ENCODE measurements around the gene EPN3. TPM values are rescaled to one million over a fixed set of nuclear protein-coding genes. Genes with fewer than 3 reads are reported as not detected.

EPN3 gene
- total RNA-seq, 4 donors from 2014 or later = 99.2 to 174 (median 115) TPM

DNA sequence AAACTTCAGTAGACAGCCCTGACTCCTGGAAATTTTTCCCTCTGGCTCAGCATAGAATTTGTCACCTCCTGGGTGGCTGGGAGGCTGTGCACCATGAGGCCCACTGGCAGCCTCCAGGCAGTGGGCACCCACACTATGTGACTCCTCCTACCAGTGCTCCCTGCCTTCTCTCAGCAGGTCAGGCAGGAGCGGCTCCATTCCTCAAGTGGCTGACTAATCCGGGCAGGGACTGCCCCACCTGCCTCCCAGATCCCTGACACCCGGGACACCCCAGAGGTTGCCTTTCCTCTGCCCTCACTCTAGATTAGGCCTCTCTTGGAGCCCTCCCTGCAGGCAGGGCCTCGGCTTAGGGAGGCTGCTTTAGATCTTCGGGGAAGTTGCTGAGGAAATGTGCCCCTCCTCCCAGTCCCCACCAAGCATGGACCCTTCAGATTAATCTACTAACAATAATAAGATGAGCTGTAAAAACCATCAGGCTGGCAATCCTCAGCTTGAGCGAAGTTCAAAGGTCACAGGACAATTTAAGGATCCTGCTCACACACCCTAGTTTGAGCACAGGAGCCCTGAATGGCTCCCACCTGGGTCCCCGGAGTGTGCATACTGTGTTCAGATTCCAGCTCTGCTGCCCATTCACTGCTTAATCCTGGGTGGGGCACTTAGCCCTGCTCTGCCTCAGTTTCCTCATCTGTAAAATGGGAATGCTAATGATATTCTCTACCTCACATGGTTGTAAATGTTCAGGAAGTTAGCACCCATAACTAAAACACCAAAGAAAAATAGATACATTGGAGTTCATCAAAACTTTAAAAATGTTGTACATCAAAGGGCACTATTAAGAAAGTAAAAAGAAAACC lies 34.3 kb upstream of the EPN3 start:
- TF ChIP-seq, protein P1, sequence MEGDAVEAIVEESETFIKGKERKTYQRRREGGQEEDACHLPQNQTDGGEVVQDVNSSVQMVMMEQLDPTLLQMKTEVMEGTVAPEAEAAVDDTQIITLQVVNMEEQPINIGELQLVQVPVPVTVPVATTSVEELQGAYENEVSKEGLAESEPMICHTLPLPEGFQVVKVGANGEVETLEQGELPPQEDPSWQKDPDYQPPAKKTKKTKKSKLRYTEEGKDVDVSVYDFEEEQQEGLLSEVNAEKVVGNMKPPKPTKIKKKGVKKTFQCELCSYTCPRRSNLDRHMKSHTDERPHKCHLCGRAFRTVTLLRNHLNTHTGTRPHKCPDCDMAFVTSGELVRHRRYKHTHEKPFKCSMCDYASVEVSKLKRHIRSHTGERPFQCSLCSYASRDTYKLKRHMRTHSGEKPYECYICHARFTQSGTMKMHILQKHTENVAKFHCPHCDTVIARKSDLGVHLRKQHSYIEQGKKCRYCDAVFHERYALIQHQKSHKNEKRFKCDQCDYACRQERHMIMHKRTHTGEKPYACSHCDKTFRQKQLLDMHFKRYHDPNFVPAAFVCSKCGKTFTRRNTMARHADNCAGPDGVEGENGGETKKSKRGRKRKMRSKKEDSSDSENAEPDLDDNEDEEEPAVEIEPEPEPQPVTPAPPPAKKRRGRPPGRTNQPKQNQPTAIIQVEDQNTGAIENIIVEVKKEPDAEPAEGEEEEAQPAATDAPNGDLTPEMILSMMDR (IDR thresholded peaks at IDR 0.05) = no peak
- no peak for TF ChIP-seq POLR2A (IDR thresholded peaks at IDR 0.05)
- no peak for DNase-seq (ENCODE audit: low spot score in 2 of 2)

DNA sequence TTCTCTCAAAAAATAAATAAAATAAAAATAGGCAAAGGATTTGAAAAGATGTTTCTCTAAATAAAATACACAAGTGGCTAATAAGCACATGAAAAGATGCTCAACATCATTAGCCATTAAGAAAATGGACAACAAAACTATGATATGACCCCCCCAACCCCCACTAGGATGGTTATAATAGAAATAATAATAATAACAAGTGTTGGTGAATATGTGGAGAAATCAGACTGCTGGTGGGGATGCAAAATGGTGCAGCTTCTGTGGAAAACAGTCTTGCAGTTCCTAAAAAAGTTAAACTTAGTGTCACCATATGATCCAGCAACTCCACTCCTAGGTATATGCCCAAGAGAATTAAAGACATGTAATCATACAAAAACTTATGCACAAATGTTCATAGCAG lies 33.3 kb upstream of the EPN3 start:
- intact Hi-C loops (cut with DNase I; ENCODE audit: low total_unique reads) = no loop called here

More for the DNA sequence above, 34.3 kb upstream of the EPN3 start:
- intact Hi-C loops (cut with DNase I; ENCODE audit: low total_unique reads) = no loop called here
- 57 to 72% methylated on average over 6 to 7 of the region's 7 CpGs for WGBS, 2 donors
- H3K4me3 ChIP-seq (ENCODE audit: low read depth, poor library complexity, severe bottlenecking) = no peak overlapping the region

DNA sequence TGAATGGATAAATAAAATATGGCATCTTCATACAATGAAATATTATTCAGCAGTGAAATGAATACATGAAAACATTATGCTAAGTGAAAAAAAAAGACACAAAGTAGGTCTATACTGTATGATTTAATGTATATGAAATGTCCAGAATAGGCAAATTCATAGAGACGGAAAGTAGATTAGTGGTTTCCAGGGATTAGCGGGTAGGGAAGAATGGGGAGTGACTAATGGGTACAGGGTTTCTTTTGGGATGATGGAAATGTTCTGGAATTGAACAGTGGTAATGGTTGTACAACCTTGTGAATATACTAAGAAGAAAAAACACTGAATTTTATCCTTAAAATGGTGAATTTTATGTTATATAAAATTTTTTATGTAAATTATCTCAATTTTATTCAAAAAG lies 32.8 kb upstream of the EPN3 start:
- 97 to 99% methylated on average over 2 of the region's 2 CpGs for WGBS, 2 donors
- no peak for TF ChIP-seq POLR2A (IDR thresholded peaks at IDR 0.05)
- TF ChIP-seq, protein P1 (IDR thresholded peaks at IDR 0.05) = no peak
- intact Hi-C loops (cut with DNase I; ENCODE audit: low total_unique reads) = no loop called here
- H3K4me3 ChIP-seq (ENCODE audit: low read depth, poor library complexity, severe bottlenecking) = no peak overlapping the region
- no peak for DNase-seq (ENCODE audit: low spot score in 2 of 2)

More for the DNA sequence above, 33.3 kb upstream of the EPN3 start:
- H3K4me3 ChIP-seq (ENCODE audit: low read depth, poor library complexity, severe bottlenecking) = no peak overlapping the region
- TF ChIP-seq, protein P1 (IDR thresholded peaks at IDR 0.05) = no peak
- TF ChIP-seq POLR2A (IDR thresholded peaks at IDR 0.05) = no peak
- DNase-seq (ENCODE audit: low spot score in 2 of 2) = no peak

DNA sequence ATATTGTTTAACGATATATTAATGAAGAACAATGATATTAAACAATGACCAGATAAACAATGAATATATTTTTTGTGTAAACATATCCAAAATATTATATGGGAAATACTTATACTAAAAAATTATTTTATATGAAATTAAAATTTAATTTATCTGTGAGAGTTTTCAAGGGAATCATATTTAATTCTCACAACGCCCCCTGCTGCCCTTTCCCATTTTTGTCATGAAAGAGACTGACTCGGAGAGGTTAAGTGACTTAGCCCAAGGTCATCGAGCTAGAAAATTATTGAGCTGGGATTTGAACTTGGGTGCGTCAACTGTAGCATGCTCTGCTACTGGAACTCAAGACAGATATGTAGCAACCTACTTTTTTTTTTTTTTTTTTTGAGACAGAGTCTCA lies 31.5 kb upstream of the EPN3 start:
- no peak overlapping the region for H3K4me3 ChIP-seq (ENCODE audit: low read depth, poor library complexity, severe bottlenecking)
- DNase-seq (ENCODE audit: low spot score in 2 of 2) = no peak
- 40 to 49% methylated on average over 5 of the region's 5 CpGs for WGBS, 2 donors
- no peak for TF ChIP-seq POLR2A (IDR thresholded peaks at IDR 0.05)
- TF ChIP-seq, protein P1 (IDR thresholded peaks at IDR 0.05) = no peak
- intact Hi-C loops (cut with DNase I; ENCODE audit: low total_unique reads) = no loop called here

DNA sequence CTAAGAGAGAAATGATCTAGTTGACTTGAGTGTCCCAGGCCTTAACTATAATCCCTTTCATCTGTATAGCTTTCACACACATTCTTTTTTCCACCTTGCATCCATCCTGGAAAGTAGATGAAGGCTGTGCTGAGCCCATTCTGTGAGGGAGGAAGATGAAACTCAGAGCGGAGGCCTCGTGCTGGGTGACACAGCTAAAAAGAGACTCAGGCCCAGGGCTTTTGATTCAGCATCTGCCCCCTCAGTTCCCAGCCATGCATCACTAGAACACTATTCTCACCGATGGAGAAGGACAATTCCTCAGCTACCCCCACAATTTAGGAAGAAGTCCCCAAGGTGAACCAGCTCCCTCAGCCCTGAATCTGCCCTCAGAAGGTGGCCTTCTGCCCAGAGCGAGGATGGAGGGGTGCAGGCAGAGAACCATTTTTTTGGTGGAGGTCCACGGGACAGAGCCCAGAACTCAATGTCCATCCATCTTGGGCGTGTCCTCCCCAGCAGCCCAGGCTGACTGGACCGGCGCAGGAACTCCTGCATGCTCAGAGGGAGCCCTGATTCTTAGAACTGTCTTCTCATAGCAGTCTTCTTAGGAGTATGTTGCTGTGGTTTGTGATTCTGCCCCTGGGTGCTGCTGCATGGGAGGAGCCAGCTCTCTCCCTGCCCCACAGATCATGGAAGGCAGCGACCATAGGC lies 30.1 kb upstream of the EPN3 start:
- intact Hi-C loops (cut with DNase I; ENCODE audit: low total_unique reads) = no loop called here
- TF ChIP-seq, protein P1 (IDR thresholded peaks at IDR 0.05) = no peak
- no peak for TF ChIP-seq POLR2A (IDR thresholded peaks at IDR 0.05)
- DNase-seq (ENCODE audit: low spot score in 2 of 2) = no peak
- no peak overlapping the region for H3K4me3 ChIP-seq (ENCODE audit: low read depth, poor library complexity, severe bottlenecking)
- WGBS, 2 donors = 83 to 89% methylated on average over 8 to 9 of the region's 9 CpGs

All from lower leg skin (tissue), 4 donors.